KMS-11 (cell line): ENCODE data around the gene HIKESHI.
"Not testable (repeated sequence)": the region's sequence is repeated elsewhere in the genome, so short reads cannot be mapped to it uniquely, and the experiment has no call there.

ENCODE experiments used
- H2AFZ ChIP-seq: fragments of 200-600 bp; sonication (generic); 2 replicates; pipeline ENCODE4 v1.6.1; 2016; ENCODE audit warnings: antibody characterized with exemption, mixed run types, low read depth
- H3K27ac ChIP-seq: fragments of 200-600 bp; sonication (generic); 2 replicates; pipeline ENCODE4 v1.6.1; 2016; ENCODE audit warnings: mild to moderate bottlenecking, mixed run types
- H3K27me3 ChIP-seq: fragments of 200-600 bp; sonication (generic); 2 replicates; pipeline ENCODE4 v1.6.1; 2017; ENCODE audit warnings: mild to moderate bottlenecking, low read depth, mixed run types, moderate library complexity; ENCODE audit not compliant: insufficient read depth
- H3K36me3 ChIP-seq: fragments of 200-600 bp; sonication (generic); 2 replicates; pipeline ENCODE4 v1.6.1; 2017; ENCODE audit warnings: mild to moderate bottlenecking, mixed run types; ENCODE audit not compliant: insufficient read depth
- H3K4me1 ChIP-seq: fragments of 200-600 bp; sonication (generic); 2 replicates; pipeline ENCODE4 v1.6.1; 2016; ENCODE audit warnings: mild to moderate bottlenecking, low read depth, mixed run types; ENCODE audit not compliant: poor library complexity, severe bottlenecking
- H3K4me2 ChIP-seq: fragments of 200-600 bp; sonication (generic); 2 replicates; pipeline ENCODE4 v1.7.0; 2016; ENCODE audit warnings: mild to moderate bottlenecking, mixed run types
- H3K4me3 ChIP-seq: fragments of 200-600 bp; sonication (generic); IDR thresholded peaks from 2 replicates; pipeline ENCODE4 v1.6.1; 2017; ENCODE audit warnings: low read depth, low read length, mixed read lengths; ENCODE audit not compliant: insufficient read depth
- H3K79me2 ChIP-seq: fragments of 200-600 bp; sonication (generic); 2 replicates; pipeline ENCODE4 v1.6.1; 2016; ENCODE audit warnings: low read depth, mixed run types; ENCODE audit not compliant: insufficient read depth
- H3K9ac ChIP-seq: fragments of 200-600 bp; sonication (generic); 2 replicates; pipeline ENCODE4 v1.6.1; 2016; ENCODE audit warnings: mild to moderate bottlenecking, mixed run types
- H4K20me1 ChIP-seq: fragments of 200-600 bp; sonication (generic); 2 replicates; pipeline ENCODE4 v1.6.1; 2016; ENCODE audit warnings: mild to moderate bottlenecking, mixed run types; ENCODE audit not compliant: insufficient read depth
- CTCF ChIP-seq: fragments of 200-600 bp; sonication (generic); conservative IDR thresholded peaks from 2 replicates; pipeline ENCODE4 v1.6.1; 2017; ENCODE audit warnings: low read depth, mild to moderate bottlenecking, antibody characterized with exemption, low read length, moderate library complexity, mixed read lengths

Gene HIKESHI

GRCh38 chr11:86292912-86293616, 9.0 kb upstream of the HIKESHI start:
- Histone ChIP-seq H3K79me2 (no peaks in the 10 kb centered on the region), H3K36me3 (no peaks in the 10 kb centered on the region), H4K20me1 (no peaks in the 10 kb centered on the region), H3K4me3 (no peak overlapping the region), H3K9ac (no peak overlapping the region), H2AFZ (no peak overlapping the region), H3K4me2 (no peak overlapping the region), H3K4me1 (peaks cover 42% of the 10 kb centered on the region), H3K27ac (no peak overlapping the region), H3K27me3 (no peaks in the 10 kb centered on the region)
- no peak for TF ChIP-seq CTCF

GRCh38 chr11:86294026-86294425, 8.0 kb upstream of the HIKESHI start:
- no peaks in the 10 kb centered on the region for H3K79me2 ChIP-seq
- no peak overlapping the region for H3K4me3 ChIP-seq
- no peaks in the 10 kb centered on the region for H3K27me3 ChIP-seq
- no peak overlapping the region for H3K27ac ChIP-seq
- H2AFZ ChIP-seq = no peak overlapping the region
- no peak overlapping the region for H3K4me2 ChIP-seq
- no peaks in the 10 kb centered on the region for H4K20me1 ChIP-seq
- H3K9ac ChIP-seq = no peak overlapping the region
- no peaks in the 10 kb centered on the region for H3K36me3 ChIP-seq
- no peak for TF ChIP-seq CTCF
- H3K4me1 ChIP-seq = peaks cover 32% of the 10 kb centered on the region

- Histone ChIP-seq H3K4me2 (peak overlapping the region; percentile 69), H3K79me2 (peaks cover 32% of the 10 kb centered on the region), H3K27me3 (no peaks in the 10 kb centered on the region), H3K27ac (peak overlapping the region; percentile 64), H3K4me3 (peak overlapping the region; percentile 86), H3K9ac (peak overlapping the region; percentile 80), H3K4me1 (peaks cover 19% of the 10 kb centered on the region), H3K36me3 (no peaks in the 10 kb centered on the region), H4K20me1 (no peaks in the 10 kb centered on the region), H2AFZ (peak overlapping the region; percentile 88)
- TF ChIP-seq CTCF = no peak
These were observed 323 bp upstream of the HIKESHI start for GRCh38 chr11:86301742-86302091.

GRCh38 chr11:86303257-86303656, 1.2 kb downstream of the HIKESHI start:
- no peak for TF ChIP-seq CTCF
- Histone ChIP-seq H3K4me3 (no peak overlapping the region), H2AFZ (no peak overlapping the region), H3K4me1 (peaks cover 19% of the 10 kb centered on the region), H4K20me1 (no peaks in the 10 kb centered on the region; the same call in 1 of the 2 replicates), H3K4me2 (peak overlapping the region; percentile 69), H3K9ac (no peak overlapping the region), H3K27me3 (no peaks in the 10 kb centered on the region), H3K79me2 (peaks cover 32% of the 10 kb centered on the region), H3K36me3 (no peaks in the 10 kb centered on the region), H3K27ac (no peak overlapping the region)

- H3K79me2 ChIP-seq = peaks cover 25% of the 10 kb centered on the region
- not testable (repeated sequence) for H3K9ac ChIP-seq, H3K4me3 ChIP-seq, H3K4me2 ChIP-seq, H3K27me3 ChIP-seq, H3K27ac ChIP-seq, H3K36me3 ChIP-seq, H3K4me1 ChIP-seq, H4K20me1 ChIP-seq, H2AFZ ChIP-seq
These were observed 6.7 kb downstream of the HIKESHI start for GRCh38 chr11:86308710-86309109.
